ENCODE data around the gene TTC27. TPM values are rescaled to one million over a fixed set of nuclear protein-coding genes. Genes with fewer than 3 reads are reported as not detected.

Gene TTC27
- total RNA-seq, 1 donor from 2014 or later = 12.2 TPM

DNA sequence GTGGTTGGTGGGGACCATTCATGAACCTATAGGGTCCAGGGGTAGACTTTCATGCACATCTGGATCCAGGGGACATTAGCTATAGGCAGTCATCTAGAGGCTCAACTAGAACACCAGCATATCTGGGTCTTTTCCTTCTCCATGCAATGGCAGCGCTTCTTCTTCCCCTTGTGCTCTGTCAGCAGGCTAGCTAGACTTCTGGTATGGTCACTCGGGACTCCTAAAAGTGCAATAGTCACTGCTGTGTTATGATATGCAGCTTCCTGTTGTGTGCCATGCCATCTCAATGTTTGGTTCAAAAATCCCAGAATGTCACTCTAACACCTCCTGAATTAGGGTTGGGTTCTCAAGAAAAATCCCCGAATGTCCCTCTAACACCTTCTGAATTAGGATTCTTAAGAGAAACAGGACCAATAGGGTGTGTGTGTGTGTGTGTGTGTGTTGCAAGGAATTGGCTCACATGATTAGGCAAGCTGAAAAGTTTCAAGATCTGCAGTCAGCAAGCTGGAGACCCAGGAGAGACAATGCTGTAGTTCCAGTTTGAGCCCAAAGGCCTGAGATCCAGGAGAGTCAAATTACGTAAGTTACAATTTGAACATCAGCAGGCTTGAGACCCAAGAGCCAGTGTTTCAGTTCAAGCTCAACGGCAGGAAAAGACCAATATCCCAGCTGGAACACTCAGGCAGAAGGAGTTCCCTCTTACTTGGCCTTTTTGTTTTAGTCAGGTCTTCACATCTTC, 221.8 kb downstream of the TTC27 start:
- Histone ChIP-seq H3K9me3 (no peaks in the 10 kb centered on the region), H3K27me3 (ENCODE audit: low read depth) (no peaks in the 10 kb centered on the region), H3K4me1 (no peaks in the 10 kb centered on the region), H3K36me3 (no peaks in the 10 kb centered on the region), H3K4me3 (no peak overlapping the region), H3K27ac (no peak overlapping the region)
- ATAC-seq (no peak), DNase-seq (no peak)
- intact Hi-C loops (cut with DNase I) = no loop called here
- TF ChIP-seq, protein P1, sequence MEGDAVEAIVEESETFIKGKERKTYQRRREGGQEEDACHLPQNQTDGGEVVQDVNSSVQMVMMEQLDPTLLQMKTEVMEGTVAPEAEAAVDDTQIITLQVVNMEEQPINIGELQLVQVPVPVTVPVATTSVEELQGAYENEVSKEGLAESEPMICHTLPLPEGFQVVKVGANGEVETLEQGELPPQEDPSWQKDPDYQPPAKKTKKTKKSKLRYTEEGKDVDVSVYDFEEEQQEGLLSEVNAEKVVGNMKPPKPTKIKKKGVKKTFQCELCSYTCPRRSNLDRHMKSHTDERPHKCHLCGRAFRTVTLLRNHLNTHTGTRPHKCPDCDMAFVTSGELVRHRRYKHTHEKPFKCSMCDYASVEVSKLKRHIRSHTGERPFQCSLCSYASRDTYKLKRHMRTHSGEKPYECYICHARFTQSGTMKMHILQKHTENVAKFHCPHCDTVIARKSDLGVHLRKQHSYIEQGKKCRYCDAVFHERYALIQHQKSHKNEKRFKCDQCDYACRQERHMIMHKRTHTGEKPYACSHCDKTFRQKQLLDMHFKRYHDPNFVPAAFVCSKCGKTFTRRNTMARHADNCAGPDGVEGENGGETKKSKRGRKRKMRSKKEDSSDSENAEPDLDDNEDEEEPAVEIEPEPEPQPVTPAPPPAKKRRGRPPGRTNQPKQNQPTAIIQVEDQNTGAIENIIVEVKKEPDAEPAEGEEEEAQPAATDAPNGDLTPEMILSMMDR (IDR thresholded peaks at IDR 0.05) = no peak

DNA sequence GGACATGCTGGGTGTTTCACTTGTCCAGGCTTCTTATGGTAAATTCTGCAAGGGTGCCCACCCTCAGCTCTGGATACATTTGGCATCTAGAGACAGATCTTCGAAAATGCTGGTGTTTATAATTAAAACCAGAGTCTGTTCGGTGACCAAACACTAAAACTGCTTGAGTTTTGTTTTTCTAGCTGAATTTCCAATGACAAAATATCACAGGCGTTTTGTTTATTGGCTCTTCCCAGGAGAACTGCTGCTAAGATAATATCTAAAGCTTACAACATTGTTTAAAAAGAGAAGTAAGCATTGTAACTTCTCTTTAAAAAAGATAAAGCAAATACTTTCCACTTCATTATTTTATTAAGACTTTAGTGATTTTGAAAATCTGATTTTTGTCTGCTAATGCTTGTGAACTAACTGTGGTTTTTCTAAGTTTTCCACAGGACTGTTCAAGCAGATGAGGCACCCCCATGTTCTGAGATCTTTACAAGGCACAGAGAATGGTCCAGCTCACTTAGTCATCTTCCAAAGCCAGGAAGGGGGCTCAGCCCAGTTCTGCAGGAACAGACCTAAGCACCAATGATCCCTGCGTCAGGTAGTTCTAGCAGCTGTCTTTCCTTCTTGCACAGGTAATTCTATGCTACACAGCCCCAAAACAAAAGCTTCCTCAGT, 224.1 kb downstream of the TTC27 start:
- H3K27ac ChIP-seq = no peak overlapping the region
- ATAC-seq = no peak

DNA sequence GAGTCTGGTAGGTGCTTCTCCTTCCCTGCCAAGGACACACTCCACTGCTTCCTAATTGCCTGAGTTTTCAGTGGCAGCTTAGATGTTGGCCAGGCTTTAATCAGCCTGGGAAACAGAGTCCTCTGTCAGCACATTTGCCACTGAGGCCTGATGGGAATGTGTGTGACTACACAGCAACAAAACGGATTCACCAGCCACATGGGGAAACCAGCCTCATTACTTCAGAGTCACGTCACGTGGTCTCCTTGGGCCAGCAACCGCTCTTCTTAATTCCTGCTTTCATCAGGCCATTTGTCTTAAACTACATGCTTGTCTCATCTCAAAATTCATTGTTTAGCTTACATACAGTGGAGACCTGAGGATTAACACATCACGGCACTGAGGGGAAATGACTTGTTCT, 225.0 kb downstream of the TTC27 start:
- TF ChIP-seq, protein P1 (IDR thresholded peaks at IDR 0.05) = no peak
- intact Hi-C loops (cut with DNase I) = no loop called here
- no peak overlapping the region for H3K4me3 ChIP-seq
- H3K36me3 ChIP-seq = no peaks in the 10 kb centered on the region
- H3K4me1 ChIP-seq = no peaks in the 10 kb centered on the region
- ATAC-seq (no peak), DNase-seq (no peak)
- no peaks in the 10 kb centered on the region for H3K27me3 ChIP-seq (ENCODE audit: low read depth)
- no peaks in the 10 kb centered on the region for H3K9me3 ChIP-seq
- no peak overlapping the region for H3K27ac ChIP-seq

More for the DNA sequence above, 224.1 kb downstream of the TTC27 start:
- Histone ChIP-seq H3K27me3 (ENCODE audit: low read depth) (no peaks in the 10 kb centered on the region), H3K9me3 (no peaks in the 10 kb centered on the region), H3K4me1 (no peaks in the 10 kb centered on the region), H3K36me3 (no peaks in the 10 kb centered on the region), H3K4me3 (no peak overlapping the region)
- intact Hi-C loops (cut with DNase I) = no loop called here
- DNase-seq = no peak
- TF ChIP-seq, protein P1 (IDR thresholded peaks at IDR 0.05) = no peak

DNA sequence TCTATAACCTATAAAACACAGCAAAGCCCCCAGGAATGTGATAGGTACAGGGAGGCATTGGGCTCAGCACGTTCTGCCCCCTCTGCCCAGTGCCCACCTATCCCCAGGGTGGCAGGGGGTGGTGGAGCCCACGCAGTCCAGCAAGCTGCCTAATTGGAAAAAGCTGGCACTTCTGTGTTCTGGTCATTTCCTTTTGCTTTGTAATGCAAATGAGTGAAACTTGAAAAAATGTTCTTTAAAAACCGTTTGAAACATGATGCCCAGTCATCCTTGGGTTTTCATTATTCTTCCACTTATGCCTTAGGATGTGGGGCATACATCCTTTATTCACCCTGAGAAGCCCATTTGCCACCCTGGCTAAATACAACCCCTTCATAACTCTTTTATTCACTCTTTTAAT, 229.0 kb downstream of the TTC27 start:
- Histone ChIP-seq H3K36me3 (no peaks in the 10 kb centered on the region), H3K27ac (no peak overlapping the region), H3K4me1 (no peaks in the 10 kb centered on the region), H3K9me3 (no peaks in the 10 kb centered on the region), H3K4me3 (no peak overlapping the region), H3K27me3 (ENCODE audit: low read depth) (no peaks in the 10 kb centered on the region)
- intact Hi-C loops (cut with DNase I) = no loop called here
- DNase-seq (no peak), ATAC-seq (no peak)
- TF ChIP-seq, protein P1 (IDR thresholded peaks at IDR 0.05) = no peak

DNA sequence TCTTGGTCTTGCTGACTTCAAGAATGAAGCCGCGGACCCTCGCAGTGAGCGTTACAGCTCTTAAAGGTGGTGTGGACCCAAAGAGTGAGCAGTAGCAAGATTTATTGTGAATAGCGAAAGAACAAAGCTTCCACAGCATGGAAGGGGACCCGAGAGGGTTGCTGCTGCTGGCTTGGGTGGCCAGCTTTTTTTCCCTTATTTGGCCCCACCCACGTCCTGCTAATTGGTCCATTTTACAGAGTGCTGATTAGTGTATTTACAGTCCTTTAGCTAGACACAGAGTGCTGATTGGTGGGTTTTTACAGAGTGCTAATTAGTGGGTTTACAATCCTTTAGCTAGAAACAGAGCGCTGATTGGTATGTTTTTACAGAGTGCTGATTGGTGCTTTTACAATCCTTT, 230.9 kb downstream of the TTC27 start:
- ATAC-seq (no peak), DNase-seq (no peak)
- no peaks in the 10 kb centered on the region for H3K4me1 ChIP-seq
- intact Hi-C loops (cut with DNase I) = no loop called here
- H3K36me3 ChIP-seq = no peaks in the 10 kb centered on the region
- no peaks in the 10 kb centered on the region for H3K9me3 ChIP-seq
- H3K27ac ChIP-seq = no peak overlapping the region
- TF ChIP-seq, protein P1 (IDR thresholded peaks at IDR 0.05) = no peak
- H3K4me3 ChIP-seq = no peak overlapping the region
- no peaks in the 10 kb centered on the region for H3K27me3 ChIP-seq (ENCODE audit: low read depth)
